ENCODE data around the gene PDCD5. TPM values are rescaled to one million over a fixed set of nuclear protein-coding genes. Genes with fewer than 3 reads are reported as not detected.

The PDCD5 gene
- total RNA-seq, 1 donor = 91.5 TPM

DNA sequence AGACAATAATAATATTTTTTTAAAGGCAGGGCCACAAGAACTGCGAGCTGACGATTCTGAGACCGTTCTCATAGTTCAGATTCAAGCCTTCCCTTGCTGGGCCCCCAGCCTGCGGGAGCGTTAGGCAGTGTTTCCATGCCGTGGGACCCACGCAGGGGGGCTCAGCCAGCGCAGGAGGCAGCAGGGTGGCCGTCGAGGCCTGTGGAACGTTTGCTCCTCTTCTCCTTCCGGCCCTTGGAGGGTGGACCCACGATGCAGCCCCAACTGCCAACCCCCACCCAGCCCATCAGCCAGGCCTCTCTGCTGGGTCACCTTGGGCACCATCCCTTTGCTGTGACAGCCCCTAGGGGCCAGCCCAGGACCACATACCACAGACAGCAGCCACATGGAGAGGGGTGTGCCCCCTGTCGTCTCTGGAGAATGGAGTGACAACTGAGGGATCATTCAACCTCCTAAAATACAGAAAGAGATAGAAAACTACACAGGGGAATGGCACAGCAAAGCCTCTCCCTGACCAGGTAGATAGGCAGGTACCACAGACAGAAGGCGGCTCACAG, 46.8 kb downstream of the PDCD5 start:
- TF ChIP-seq CTCF (IDR thresholded peaks at IDR 0.05; ENCODE audit: insufficient read depth, low read depth, low read length) = no peak
- H3K4me3 ChIP-seq (ENCODE audit: low read depth, low read length) = no peak overlapping the region
- no peak for DNase-seq (ENCODE audit: low read depth)

DNA sequence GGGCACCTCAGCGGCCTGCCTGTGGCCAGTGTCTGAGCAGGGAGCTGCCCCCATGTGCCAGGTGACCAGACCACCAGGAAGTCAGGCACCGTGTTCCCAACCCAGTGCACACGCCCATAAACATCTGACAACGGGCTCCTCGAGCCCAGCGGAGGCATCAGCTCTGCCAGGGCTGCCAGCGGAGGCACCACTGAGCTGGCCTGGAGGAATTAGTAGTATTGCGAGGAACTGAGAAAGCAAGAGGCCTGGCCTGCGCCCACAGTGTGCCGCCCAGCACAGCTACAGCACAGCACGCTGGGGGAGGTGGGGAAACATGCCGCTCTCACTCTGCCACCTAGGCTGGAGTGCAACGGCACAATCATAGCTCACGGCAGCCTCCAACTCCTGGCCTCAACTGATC, 49.3 kb downstream of the PDCD5 start:
- H3K4me3 ChIP-seq (ENCODE audit: low read depth, low read length) = no peak overlapping the region
- no peak for TF ChIP-seq CTCF (IDR thresholded peaks at IDR 0.05; ENCODE audit: insufficient read depth, low read depth, low read length)
- no peak for DNase-seq (ENCODE audit: low read depth)

DNA sequence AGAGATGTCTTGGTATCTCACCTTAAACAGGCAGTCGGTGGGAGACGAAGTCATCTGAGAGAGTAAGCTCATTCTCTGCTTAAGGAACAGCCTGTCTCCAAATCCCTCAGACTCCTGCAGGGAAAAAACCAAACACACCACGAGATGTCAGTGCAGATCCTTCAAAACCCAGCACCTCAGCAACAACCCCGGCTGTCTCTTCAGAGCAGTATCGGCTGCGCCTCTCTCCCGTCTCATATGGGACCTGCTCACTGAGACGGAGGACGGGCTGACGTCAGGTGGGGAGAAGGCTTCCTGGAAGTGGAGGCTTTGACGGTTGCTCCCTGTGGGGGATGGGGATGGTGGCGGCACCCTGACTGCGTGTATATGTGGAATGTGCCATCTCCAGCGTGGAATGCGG, 50.4 kb downstream of the PDCD5 start:
- DNase-seq (ENCODE audit: low read depth) = no peak
- TF ChIP-seq CTCF (IDR thresholded peaks at IDR 0.05; ENCODE audit: insufficient read depth, low read depth, low read length) = no peak
- no peak overlapping the region for H3K4me3 ChIP-seq (ENCODE audit: low read depth, low read length)

Small RNAs within 50 kb of the gene (small RNA-seq; reads per million reads assigned to genes)
- gene SNORA68B = 1.2 reads per million, percentile 24 among the genes with 10 or more reads in this experiment

Other genes with a start within 250 kb of the PDCD5 start
- gene ZNF507, start 235.6 kb upstream of the PDCD5 start, total RNA-seq = 10.6 and 13.0 TPM in 2 replicates
- gene DPY19L3, start 175.4 kb upstream of the PDCD5 start, total RNA-seq = 22.5 and 30.0 TPM in 2 replicates
- 25.8 and 37.1 TPM in 2 replicates for gene ANKRD27, start 94.0 kb downstream of the PDCD5 start, total RNA-seq
- gene RGS9BP, start 94.7 kb downstream of the PDCD5 start, total RNA-seq = 0.32 and 0.86 TPM in 2 replicates
- 9.0 and 14.2 TPM in 2 replicates for gene NUDT19, start 110.6 kb downstream of the PDCD5 start, total RNA-seq
- under 0.01 and 1.3 TPM in 2 replicates for gene TDRD12, start 138.6 kb downstream of the PDCD5 start, total RNA-seq